Measurements from ENCODE around the gene ACAD9.

DNA sequence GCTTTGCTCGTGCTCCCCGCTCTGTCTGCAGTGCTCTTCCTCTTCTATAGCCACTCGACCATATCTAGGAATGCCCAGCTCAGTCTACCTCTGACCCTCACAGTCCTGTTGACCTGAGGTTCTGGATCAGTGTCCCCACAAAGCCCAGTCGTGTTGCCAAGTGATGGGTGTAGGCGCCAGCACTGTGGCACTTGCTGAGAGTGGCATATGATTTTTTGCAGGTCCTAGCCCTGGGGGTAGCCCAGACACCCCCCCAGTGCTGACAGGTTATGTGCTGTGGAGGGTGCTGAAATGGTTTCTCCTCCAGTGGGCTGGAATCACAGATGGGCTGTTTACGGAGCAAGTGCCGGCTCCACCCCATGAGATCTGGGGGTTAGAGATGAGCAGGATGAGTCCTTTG is 32.5 kb downstream of the ACAD9 start:
- TF ChIP-seq, protein P1, sequence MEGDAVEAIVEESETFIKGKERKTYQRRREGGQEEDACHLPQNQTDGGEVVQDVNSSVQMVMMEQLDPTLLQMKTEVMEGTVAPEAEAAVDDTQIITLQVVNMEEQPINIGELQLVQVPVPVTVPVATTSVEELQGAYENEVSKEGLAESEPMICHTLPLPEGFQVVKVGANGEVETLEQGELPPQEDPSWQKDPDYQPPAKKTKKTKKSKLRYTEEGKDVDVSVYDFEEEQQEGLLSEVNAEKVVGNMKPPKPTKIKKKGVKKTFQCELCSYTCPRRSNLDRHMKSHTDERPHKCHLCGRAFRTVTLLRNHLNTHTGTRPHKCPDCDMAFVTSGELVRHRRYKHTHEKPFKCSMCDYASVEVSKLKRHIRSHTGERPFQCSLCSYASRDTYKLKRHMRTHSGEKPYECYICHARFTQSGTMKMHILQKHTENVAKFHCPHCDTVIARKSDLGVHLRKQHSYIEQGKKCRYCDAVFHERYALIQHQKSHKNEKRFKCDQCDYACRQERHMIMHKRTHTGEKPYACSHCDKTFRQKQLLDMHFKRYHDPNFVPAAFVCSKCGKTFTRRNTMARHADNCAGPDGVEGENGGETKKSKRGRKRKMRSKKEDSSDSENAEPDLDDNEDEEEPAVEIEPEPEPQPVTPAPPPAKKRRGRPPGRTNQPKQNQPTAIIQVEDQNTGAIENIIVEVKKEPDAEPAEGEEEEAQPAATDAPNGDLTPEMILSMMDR (IDR thresholded peaks at IDR 0.05): no peak
- no peak for TF ChIP-seq POLR2AphosphoS5 (IDR thresholded peaks at IDR 0.05)
